Activated CD8-positive, alpha-beta memory T cell treated with anti-CD3 and anti-CD28 coated beads for 36 hours (primary cell): ENCODE data around the gene BTBD16. TPM values are rescaled to one million over a fixed set of nuclear protein-coding genes. Genes with fewer than 3 reads are reported as not detected.

Experiments used
- CTCF ChIA-PET: fragments of 350-600 bp; sonication (Branson Sonifier 250); formaldehyde crosslinking; loops from one replicate; lab custom pipeline; 2021; ENCODE audit warnings: antibody characterized with exemption; lab: Charles Lee
- POLR2A ChIA-PET: fragments of 350-600 bp; sonication (Branson Sonifier 250); formaldehyde crosslinking; loops from one replicate; lab custom pipeline; 2021; ENCODE audit warnings: antibody characterized with exemption; lab: Charles Lee
- total RNA-seq, 2 experiments: library from RNA; stranded (reverse); gene quantifications; one replicate each; pipeline ENCODE4 v1.2.3, GENCODE V29; 2021

Gene BTBD16
- total RNA-seq, 2 experiments from 2014 or later = not detected

DNA sequence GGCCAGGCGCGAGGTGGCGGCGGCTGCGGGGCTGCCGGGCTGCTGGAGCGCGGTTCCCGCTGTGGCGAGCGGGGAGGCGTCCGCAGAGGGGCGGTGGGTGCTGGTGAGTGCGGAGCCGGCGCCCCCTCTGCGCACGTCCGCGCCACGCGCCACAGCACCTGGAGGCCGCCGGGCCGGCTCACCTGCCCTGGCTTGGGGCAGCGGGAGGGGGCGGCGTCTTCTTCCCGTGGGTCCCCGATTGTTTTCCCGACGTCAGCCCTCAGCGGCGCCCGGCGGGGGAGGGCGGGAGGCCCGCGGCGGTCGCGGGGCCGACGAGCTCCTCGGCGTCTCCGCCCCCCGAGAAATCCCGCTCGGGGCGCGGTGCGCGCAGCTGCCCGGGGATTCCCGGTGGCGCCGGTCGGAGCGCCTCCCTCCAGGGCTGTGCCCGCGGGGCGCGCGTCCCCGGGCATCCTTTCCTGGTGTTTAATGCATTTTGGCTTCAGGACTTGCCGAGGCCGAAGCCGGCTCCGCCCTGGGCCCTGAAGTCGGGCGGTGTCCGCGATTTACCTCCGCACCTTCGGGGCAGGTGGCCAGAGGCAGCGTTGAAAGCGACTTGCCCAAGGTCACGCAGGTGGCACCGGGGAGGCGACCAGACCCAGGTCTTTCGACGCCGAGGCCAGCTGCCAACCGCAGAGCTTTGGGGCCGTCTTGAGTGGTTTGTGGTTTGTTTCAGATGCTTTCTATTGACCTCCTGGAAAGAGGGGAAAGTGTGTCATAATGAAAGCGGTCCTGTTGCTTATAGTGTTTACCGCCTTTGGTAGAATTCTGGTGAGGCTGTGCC lies 104.0 kb downstream of the BTBD16 start:
- ChIA-PET POLR2A (interaction anchor here (1.3 to 1.7 kb wide), 3 partner anchors 15 to 41 kb away, joined by 3 to 11 read pairs (median 7); no protein-coding TSS in a partner anchor), CTCF (interaction anchor here (0.6 to 1.4 kb wide), 6 partner anchors 12 to 477 kb away, joined by 3 to 5 read pairs (median 4); no protein-coding TSS in a partner anchor)

- ChIA-PET CTCF (interaction anchor here (0.6 to 1.3 kb wide), 2 partner anchors 13 to 478 kb away, joined by 4 read pairs; no protein-coding TSS in a partner anchor), POLR2A (interaction anchor here (1.3 kb wide), 1 partner anchor 14 kb away, joined by 11 read pairs; no protein-coding TSS in a partner anchor)
Observed at GRCh38 chr10:122375679-122376160, 104.6 kb downstream of the BTBD16 start.

DNA sequence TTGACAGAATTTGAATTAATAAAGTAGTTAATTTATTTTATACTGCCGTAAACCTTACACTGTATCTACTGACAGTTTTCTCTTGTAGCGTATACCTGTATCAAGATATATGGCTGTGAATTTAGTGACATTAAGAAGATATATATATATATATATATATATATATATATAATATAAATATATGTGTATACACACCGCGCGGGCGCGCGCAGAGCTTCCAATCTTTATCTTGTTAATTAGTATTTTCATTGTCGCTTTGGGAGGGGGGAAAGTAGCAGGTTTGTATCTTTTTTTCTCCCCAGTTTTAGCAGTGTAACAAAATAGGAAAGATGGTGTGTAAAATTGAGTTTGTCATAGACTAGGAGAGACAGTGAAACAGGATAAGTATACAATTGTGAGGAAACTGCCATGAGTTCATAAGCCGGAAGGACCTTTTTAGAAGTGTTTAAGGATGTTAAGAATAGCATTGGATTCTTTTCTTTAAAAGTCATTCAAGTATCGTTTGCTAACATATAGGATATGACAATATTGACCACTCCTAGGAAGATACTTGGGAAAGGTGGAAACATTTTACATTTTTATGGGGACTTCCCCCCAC lies 105.4 kb downstream of the BTBD16 start:
- CTCF ChIA-PET = no interaction called here
- POLR2A ChIA-PET = no interaction called here

- CTCF ChIA-PET = interaction anchor here (0.7 kb wide), 1 partner anchor 71 kb away, joined by 3 read pairs; no protein-coding TSS in a partner anchor
- POLR2A ChIA-PET = no interaction called here
Observed at GRCh38 chr10:122379041-122379440, 107.9 kb downstream of the BTBD16 start.

DNA sequence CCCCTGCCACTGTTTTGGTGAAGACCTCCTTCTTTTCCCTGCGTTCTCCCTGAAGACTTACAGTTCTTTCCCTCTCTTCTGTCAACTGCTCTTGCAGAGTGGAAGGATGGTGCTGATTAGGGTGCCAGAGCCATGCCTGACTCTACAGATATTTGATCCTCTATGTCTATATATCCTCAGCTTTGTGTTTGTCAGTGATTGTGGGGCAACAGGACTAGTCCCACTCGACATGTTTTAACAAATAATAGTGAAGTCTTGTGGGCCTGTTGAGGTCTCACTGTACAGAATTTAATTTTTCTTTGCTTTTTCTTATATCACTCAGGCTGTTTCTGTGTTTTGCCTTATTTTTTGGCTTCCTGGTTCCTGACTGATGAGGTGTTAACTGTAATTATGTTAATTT lies 108.4 kb downstream of the BTBD16 start:
- CTCF ChIA-PET = no interaction called here
- POLR2A ChIA-PET = no interaction called here

GRCh38 chr10:122380703-122381102 lies 109.6 kb downstream of the BTBD16 start:
- POLR2A ChIA-PET = no interaction called here
- CTCF ChIA-PET = no interaction called here

- ChIA-PET CTCF (no interaction called here), POLR2A (no interaction called here)
Observed at GRCh38 chr10:122381680-122382079, 110.6 kb downstream of the BTBD16 start.

DNA sequence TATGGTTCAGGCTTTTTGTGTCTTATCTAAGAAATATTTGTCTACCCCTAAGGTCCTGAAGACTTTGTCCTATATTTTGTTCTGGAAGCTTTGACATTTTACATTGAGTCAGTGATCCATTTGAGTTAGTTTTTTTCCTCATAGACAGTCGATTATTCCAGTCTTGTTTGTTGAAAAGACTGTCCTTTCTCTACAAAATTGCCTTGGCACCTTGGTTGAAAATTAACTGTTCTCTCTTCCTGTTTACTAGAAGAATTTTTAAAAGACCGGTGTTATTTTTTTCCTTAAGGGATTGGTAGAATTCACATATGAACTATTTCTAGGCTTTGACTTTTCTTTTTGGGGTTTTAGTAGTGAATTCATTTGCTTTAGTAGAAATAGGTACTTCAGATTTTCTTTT lies 115.4 kb downstream of the BTBD16 start:
- CTCF ChIA-PET = interaction anchor here (1.9 to 2.0 kb wide), 2 partner anchors 9 to 12 kb away, joined by 4 to 5 read pairs; partner anchors contain the start of gene PLEKHA1
- POLR2A ChIA-PET = no interaction called here

- CTCF ChIA-PET = interaction anchor here (0.8 to 2.0 kb wide), 3 partner anchors 9 to 13 kb away, joined by 3 to 5 read pairs (median 4); partner anchors contain the start of gene PLEKHA1
- POLR2A ChIA-PET = no interaction called here
Observed at GRCh38 chr10:122387572-122387971, 116.5 kb downstream of the BTBD16 start.

Other genes starting within 250 kb of the BTBD16 start
- gene PLEKHA1, start 103.4 kb downstream of the BTBD16 start, total RNA-seq = 10 to 100 TPM; 16.5 to 16.7 TPM
- gene ARMS2, start 183.4 kb downstream of the BTBD16 start, total RNA-seq = not detected
- gene HTRA1, start 190.3 kb downstream of the BTBD16 start, total RNA-seq = not detected